ENCODE measurements around the gene BRAT1. TPM values are rescaled to one million over a fixed set of nuclear protein-coding genes. Genes with fewer than 3 reads are reported as not detected.

The BRAT1 gene
- total and polyA plus RNA-seq, 2 donors from 2014 or later = 18.7 to 23.7 TPM

- H3K4me3 ChIP-seq (ENCODE audit: low read length in 3 of 3) = no peak overlapping the region
- H3K36me3 ChIP-seq (ENCODE audit: control insufficient read depth in 2 of 3, insufficient read depth in 3 of 3, low read length in 3 of 3) = no peaks in the 10 kb centered on the region
- peaks cover 0 to 7% (median 0%) of the 10 kb centered on the region in 3 donors for H3K4me1 ChIP-seq (ENCODE audit: control insufficient read depth in 2 of 3, insufficient read depth in 2 of 3, low read depth in 1 of 3, low read length in 3 of 3)
- DNase-seq = peak; percentile 63 to 95 (median 92)
- no peak for FAIRE-seq
- H3K27me3 ChIP-seq (ENCODE audit: control insufficient read depth, insufficient read depth, low read length) = no peaks in the 10 kb centered on the region
- no peak overlapping the region for H3K9ac ChIP-seq (ENCODE audit: low read length in 3 of 3)
- no peaks in the 10 kb centered on the region for H3K9me3 ChIP-seq (ENCODE audit: control insufficient read depth in 2 of 3, insufficient read depth in 1 of 3, low read length in 3 of 3)
- no peak for TF ChIP-seq CTCF (IDR thresholded peaks at IDR 0.05; ENCODE audit: borderline replicate concordance, extremely low read depth, insufficient read depth)
- intact Hi-C loops (cut with DNase I) = no loop called here
- H3K27ac ChIP-seq (ENCODE audit: low read depth in 2 of 2, low read length in 2 of 2) = no peak overlapping the region
Observed at GRCh38 chr7:2495418-2496299, 59.7 kb downstream of the BRAT1 start.

GRCh38 chr7:2494191-2495130, 60.9 kb downstream of the BRAT1 start:
- FAIRE-seq = no peak
- H3K4me1 ChIP-seq (ENCODE audit: control insufficient read depth in 2 of 3, insufficient read depth in 2 of 3, low read depth in 1 of 3, low read length in 3 of 3) = peaks cover 0 to 10% (median 0%) of the 10 kb centered on the region in 3 donors
- intact Hi-C loops (cut with DNase I) = no loop called here
- DNase-seq = peak in 1 of 5 donors; percentile 81
- TF ChIP-seq CTCF (IDR thresholded peaks at IDR 0.05; ENCODE audit: borderline replicate concordance, extremely low read depth, insufficient read depth) = no peak
- H3K9me3 ChIP-seq (ENCODE audit: control insufficient read depth in 2 of 3, insufficient read depth in 1 of 3, low read length in 3 of 3) = no peaks in the 10 kb centered on the region
- no peaks in the 10 kb centered on the region for H3K36me3 ChIP-seq (ENCODE audit: control insufficient read depth in 2 of 3, insufficient read depth in 3 of 3, low read length in 3 of 3)
- H3K27me3 ChIP-seq (ENCODE audit: control insufficient read depth, insufficient read depth, low read length) = no peaks in the 10 kb centered on the region
- H3K27ac ChIP-seq (ENCODE audit: low read depth in 2 of 2, low read length in 2 of 2) = no peak overlapping the region
- H3K9ac ChIP-seq (ENCODE audit: low read length in 3 of 3) = no peak overlapping the region
- no peak overlapping the region for H3K4me3 ChIP-seq (ENCODE audit: low read length in 3 of 3)

GRCh38 chr7:2493205-2494164, 61.8 kb downstream of the BRAT1 start:
- DNase-seq (peak in 2 of 5 donors; percentile 41 to 86), FAIRE-seq (no peak)
- intact Hi-C loops (cut with DNase I) = no loop called here
- no peak for TF ChIP-seq CTCF (IDR thresholded peaks at IDR 0.05; ENCODE audit: borderline replicate concordance, extremely low read depth, insufficient read depth)
- no peak overlapping the region for H3K9ac ChIP-seq (ENCODE audit: low read length in 3 of 3)
- no peak overlapping the region for H3K4me3 ChIP-seq (ENCODE audit: low read length in 3 of 3)
- H3K9me3 ChIP-seq (ENCODE audit: control insufficient read depth in 2 of 3, insufficient read depth in 1 of 3, low read length in 3 of 3) = no peaks in the 10 kb centered on the region
- no peaks in the 10 kb centered on the region for H3K36me3 ChIP-seq (ENCODE audit: control insufficient read depth in 2 of 3, insufficient read depth in 3 of 3, low read length in 3 of 3)
- peaks cover 0 to 10% (median 0%) of the 10 kb centered on the region in 3 donors for H3K4me1 ChIP-seq (ENCODE audit: control insufficient read depth in 2 of 3, insufficient read depth in 2 of 3, low read depth in 1 of 3, low read length in 3 of 3)
- H3K27me3 ChIP-seq (ENCODE audit: control insufficient read depth, insufficient read depth, low read length) = no peaks in the 10 kb centered on the region
- no peak overlapping the region for H3K27ac ChIP-seq (ENCODE audit: low read depth in 2 of 2, low read length in 2 of 2)

All from kidney (tissue), 14 donors.